AG10803 (cell line): Measurements from ENCODE around the gene KPNA5.

Experiments
- DNase-seq: peaks from one replicate; pipeline ENCODE4 v3.0.0; 2010; ENCODE audit warnings: low read depth
- H3K4me3 ChIP-seq: 2 replicates; pipeline ENCODE4 v1.5.1; 2011; ENCODE audit warnings: mild to moderate bottlenecking, low read length, control low read depth
- TF ChIP-seq, protein P1 (sequence below): conservative IDR thresholded peaks from 2 replicates; pipeline ENCODE4 v1.5.1; 2011; ENCODE audit warnings: mild to moderate bottlenecking, low read length, control low read depth, inconsistent platforms

The KPNA5 gene

DNA sequence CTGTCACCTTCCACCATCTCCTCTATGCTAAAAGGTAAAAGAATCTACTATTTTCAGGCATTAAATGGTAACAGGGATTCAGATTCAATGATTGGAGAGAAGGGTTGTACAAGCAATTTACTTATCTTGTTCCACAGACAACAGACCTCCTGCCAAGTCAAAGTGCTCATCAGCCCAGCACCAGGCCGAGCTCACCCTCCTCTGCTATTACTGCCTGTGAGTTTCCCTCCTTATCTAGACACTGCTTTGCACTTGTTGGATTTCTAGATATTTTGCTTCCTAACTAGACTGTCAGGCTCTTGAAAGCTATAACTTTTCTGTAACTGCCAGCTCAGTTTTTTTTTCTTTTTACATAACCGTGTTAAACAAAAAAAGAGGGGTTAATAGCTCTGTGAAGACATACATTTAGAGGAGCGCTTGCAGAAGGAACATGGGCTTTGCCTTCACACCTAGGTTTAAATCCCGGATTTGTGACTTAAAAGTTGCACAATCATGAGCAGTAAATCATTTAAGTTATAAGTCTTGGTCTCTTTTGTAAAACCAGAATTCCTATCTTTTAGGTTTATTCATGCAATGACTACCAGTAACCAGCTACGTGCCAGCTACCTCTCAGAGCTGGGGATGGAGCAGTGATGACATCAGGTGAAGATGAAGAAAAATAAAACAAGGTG is 85.6 kb downstream of the KPNA5 start:
- DNase-seq: no peak
- TF ChIP-seq, protein P1, sequence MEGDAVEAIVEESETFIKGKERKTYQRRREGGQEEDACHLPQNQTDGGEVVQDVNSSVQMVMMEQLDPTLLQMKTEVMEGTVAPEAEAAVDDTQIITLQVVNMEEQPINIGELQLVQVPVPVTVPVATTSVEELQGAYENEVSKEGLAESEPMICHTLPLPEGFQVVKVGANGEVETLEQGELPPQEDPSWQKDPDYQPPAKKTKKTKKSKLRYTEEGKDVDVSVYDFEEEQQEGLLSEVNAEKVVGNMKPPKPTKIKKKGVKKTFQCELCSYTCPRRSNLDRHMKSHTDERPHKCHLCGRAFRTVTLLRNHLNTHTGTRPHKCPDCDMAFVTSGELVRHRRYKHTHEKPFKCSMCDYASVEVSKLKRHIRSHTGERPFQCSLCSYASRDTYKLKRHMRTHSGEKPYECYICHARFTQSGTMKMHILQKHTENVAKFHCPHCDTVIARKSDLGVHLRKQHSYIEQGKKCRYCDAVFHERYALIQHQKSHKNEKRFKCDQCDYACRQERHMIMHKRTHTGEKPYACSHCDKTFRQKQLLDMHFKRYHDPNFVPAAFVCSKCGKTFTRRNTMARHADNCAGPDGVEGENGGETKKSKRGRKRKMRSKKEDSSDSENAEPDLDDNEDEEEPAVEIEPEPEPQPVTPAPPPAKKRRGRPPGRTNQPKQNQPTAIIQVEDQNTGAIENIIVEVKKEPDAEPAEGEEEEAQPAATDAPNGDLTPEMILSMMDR: no peak
- no peak overlapping the region for H3K4me3 ChIP-seq

DNA sequence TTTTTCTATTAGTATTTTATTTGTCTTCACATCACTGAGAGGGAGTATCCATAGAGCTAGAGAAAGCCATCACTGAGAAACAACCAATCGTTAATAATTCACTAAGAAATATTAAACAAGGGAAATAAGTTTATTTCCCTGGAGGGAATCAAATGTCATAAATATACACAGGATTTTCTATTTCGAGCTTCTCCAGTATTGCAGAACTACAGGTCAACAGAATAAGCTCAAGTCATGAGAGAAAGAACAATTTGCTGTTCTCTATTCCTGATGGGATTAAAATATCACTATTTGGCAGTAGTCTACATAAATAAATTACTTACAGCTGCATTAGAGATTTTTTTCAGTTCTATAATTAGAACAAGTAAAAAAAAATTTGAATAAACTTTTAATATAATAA is 86.7 kb downstream of the KPNA5 start:
- H3K4me3 ChIP-seq: no peak overlapping the region
- TF ChIP-seq, protein P1: no peak
- no peak for DNase-seq

DNA sequence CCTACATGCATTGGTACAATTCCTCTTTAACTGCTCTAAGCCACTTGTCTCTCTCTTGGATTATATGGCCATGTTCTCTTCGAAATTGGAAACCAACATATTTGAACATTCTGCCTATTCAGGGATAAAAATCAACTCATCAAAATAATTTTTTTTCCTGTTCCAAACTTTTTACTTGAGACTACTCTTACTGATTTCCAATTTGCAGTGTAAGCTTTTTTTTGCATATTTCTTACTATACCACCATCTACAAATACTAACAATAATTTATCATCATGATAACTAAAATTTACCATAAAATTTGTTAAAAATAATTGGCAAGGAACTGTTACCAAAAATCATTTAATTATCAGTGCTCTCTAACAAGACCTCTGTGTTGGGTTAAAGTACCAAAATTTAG is 91.4 kb downstream of the KPNA5 start:
- TF ChIP-seq, protein P1: no peak

DNA sequence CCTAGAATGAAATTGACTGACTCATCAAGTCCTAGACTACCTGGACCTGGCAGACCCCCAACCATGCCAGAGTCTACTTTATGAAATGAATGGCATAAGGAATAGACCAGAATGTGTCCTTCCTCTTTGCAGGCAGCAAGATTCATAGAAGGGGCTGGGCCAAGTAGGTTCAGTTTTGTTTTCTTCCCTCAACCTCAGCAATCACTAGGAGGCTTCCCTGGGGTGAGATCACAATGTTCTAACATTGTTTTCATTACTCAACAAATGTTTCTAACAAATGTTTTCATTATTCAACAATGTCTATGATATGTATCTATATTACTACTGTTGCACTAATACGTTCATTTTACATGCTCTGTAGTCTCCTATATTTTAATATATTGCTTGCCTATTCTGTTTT is 92.9 kb downstream of the KPNA5 start:
- no peak for DNase-seq

More for the DNA sequence above, 91.4 kb downstream of the KPNA5 start:
- H3K4me3 ChIP-seq: no peak overlapping the region
- no peak for DNase-seq

DNA sequence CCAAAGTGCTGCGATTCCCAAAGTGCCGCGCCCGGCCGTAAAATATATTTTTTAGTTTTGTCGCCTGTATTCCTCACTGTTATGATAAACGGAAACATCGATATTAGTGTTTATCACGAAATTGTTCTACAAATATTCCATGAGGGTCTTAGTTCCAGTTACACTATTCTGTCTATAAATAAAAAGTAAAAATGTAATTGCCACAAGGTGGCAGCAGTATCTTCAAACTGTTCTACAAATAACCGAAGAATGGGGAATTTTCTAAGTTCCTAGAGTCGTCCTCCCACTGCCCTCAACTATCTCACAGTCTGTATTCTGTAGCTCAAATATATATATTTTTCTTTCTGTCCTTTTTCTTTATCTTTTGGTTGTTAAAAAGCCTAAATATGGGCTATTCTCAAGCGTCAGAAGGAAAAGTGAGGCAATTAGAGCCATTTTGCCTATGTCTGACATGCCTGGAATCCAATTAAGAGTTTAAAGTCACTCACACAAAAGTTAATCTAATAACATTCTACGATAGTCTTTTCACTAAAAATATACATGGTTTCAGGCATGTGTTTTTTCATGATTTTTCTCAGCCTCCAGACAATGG is 98.7 kb downstream of the KPNA5 start:
- no peak overlapping the region for H3K4me3 ChIP-seq
- TF ChIP-seq, protein P1: peak; percentile 57
- peak; percentile 36 for DNase-seq

More for the DNA sequence above, 92.9 kb downstream of the KPNA5 start:
- no peak overlapping the region for H3K4me3 ChIP-seq
- TF ChIP-seq, protein P1: no peak

DNA sequence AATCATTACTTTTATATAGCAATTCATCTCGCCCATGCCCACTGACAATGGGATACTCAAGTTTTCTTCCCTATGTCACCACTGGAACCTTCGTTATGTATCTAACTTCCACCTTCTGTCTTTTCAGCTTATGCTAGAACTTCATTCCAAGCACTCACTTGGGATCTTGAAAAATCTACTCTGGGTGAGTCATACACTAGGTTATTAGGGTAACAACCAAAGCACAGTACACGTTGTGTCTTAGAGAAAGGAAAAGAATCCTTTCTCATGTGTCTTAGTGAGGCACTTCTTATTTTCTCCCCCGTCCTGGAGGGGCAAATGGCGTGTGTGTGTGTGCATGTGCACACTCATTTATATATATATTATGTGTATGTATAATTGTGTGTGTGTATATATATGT is 102.8 kb downstream of the KPNA5 start:
- TF ChIP-seq, protein P1: no peak
- DNase-seq: no peak
- H3K4me3 ChIP-seq: no peak overlapping the region
